Activated T-cell treated with anti-CD3 and anti-CD28 coated beads, Interleukin-2, amount 50 U/mL, for 72 hours (primary cell): ENCODE data around the gene GREB1. TPM values are rescaled to one million over a fixed set of nuclear protein-coding genes. Genes with fewer than 3 reads are reported as not detected.

Source experiments
- ATAC-seq, 2 donors: fragments of 150-1000 bp; cut with Tn5 transposase; replicated peaks in 1 of 2; 2 replicates each; pipeline ENCODE4 v1.10.0; 2021; ENCODE audit warnings: moderate library complexity in 2 of 2, mild to moderate bottlenecking in 1 of 2
- DNase-seq, 2 donors: peaks; one replicate each; pipeline ENCODE4 v3.0.0; 2021 to 2022; ENCODE audit warnings: mixed read lengths in 1 of 2
- H3K27ac Mint-ChIP-seq: one replicate; pipeline ENCODE4 v1.8.0; 2022; ENCODE audit warnings: mild to moderate bottlenecking, moderate library complexity, mixed read lengths
- H3K27me3 Mint-ChIP-seq: one replicate; pipeline ENCODE4 v1.8.0; 2022; ENCODE audit warnings: low read depth, mixed read lengths
- H3K36me3 Mint-ChIP-seq, 2 donors: one replicate each; pipeline ENCODE4 v1.8.0; 2022; ENCODE audit warnings: mixed read lengths in 2 of 2, mild to moderate bottlenecking in 1 of 2; ENCODE audit not compliant: insufficient read depth in 2 of 2
- H3K4me1 Mint-ChIP-seq: one replicate; pipeline ENCODE4 v1.8.0; 2022; ENCODE audit warnings: low read depth, mixed read lengths
- H3K4me3 Mint-ChIP-seq, 2 donors: one replicate each; pipeline ENCODE4 v1.8.0; 2022; ENCODE audit warnings: mild to moderate bottlenecking in 2 of 2, mixed read lengths in 2 of 2, moderate library complexity in 2 of 2
- H3K9me3 Mint-ChIP-seq, 2 donors: one replicate each; pipeline ENCODE4 v1.8.0; 2022; ENCODE audit warnings: mixed read lengths in 2 of 2
- total RNA-seq, 2 donors: library from RNA; stranded (reverse); gene quantifications; one replicate each; pipeline ENCODE4 v1.2.3, GENCODE V29; 2022

The GREB1 gene
- total RNA-seq, 2 donors from 2014 or later, result 2.2 to 2.4 TPM

DNA sequence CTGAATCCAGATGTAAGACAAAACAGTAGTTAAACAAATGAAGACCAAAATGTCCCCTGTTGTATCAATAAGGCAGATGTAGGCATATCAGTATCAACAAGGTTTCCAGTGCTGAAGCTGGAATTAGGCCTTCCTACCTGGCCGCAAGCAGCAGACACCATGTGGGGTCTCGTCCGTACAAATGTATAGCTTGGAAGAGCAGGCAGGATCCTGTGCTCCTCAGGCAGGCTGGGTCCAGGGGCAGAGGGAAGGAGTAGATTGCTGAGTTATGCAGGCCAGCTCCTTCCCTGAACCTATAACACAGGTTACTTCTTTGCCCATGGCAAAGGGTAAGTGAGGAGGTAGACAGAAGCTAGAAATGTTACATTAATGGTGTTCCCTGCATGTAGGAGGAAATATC lies 112.7 kb downstream of the GREB1 start:
- H3K36me3 Mint-ChIP-seq, result no peaks in the 10 kb centered on the region
- H3K27ac Mint-ChIP-seq, result no peak overlapping the region
- no peak overlapping the region for H3K4me3 Mint-ChIP-seq
- H3K4me1 Mint-ChIP-seq, result no peaks in the 10 kb centered on the region
- DNase-seq (no peak), ATAC-seq (no peak)
- peaks cover 31% of the 10 kb centered on the region for H3K27me3 Mint-ChIP-seq
- no peaks in the 10 kb centered on the region for H3K9me3 Mint-ChIP-seq

DNA sequence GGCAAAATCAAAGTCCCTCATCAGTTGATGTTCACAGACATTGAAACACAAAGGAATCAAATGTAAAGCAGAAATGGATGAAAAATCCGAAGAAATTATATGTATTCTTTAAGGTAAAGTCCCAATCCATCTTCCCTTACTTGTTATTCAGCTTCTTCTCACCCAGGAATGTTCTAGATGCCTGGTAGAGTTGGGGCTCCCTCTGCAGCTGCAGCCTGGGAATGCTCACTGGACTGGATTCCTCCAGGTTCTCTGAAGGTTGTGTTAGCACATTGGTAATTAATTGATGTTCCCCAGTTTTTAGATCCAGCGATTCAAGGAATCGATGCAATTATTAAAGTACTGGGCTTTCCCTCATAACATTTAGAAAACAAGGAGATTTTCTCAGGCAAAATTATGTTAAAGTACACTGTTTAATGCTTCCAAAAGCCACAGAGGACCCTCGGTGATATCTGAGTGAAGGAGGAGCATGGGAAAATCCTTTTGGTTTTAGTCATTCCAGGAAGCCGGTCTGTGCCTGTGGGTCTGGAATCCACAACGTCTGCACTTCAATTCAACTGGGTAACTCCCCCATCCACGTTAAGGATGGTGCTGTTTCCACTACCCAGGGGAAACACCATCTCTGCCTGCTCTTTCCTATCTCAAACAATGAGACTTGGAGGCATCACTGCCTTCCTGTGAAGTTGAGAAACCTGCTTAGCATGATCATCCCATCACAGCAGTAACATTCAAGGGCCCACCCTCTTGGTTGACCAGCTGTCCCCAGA lies 114.2 kb downstream of the GREB1 start:
- Mint-ChIP-seq H3K27me3 (peaks cover 31% of the 10 kb centered on the region), H3K36me3 (no peaks in the 10 kb centered on the region), H3K9me3 (no peaks in the 10 kb centered on the region), H3K4me1 (no peaks in the 10 kb centered on the region), H3K4me3 (no peak overlapping the region), H3K27ac (no peak overlapping the region)
- no peak for DNase-seq
- ATAC-seq, result no peak

DNA sequence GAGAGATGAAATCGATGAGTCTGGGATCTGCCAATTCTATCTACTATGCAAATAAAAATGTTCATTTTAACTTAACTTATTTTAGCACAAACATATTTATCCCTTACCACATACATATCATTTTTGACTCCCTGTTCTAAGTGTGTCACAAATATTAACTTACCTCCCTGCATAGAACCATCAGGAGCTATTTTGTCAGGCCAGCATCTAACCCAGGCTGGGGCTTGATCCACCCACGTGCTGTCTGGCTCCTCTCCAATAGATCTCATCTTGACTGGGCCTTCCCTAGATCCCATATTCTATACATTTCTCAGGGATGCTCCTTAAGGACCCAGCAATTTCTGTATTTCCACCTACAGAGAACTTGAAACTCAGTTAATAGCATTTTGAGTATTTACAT lies 115.2 kb downstream of the GREB1 start:
- Mint-ChIP-seq H3K36me3 (no peaks in the 10 kb centered on the region), H3K4me3 (no peak overlapping the region), H3K9me3 (no peaks in the 10 kb centered on the region)

DNA sequence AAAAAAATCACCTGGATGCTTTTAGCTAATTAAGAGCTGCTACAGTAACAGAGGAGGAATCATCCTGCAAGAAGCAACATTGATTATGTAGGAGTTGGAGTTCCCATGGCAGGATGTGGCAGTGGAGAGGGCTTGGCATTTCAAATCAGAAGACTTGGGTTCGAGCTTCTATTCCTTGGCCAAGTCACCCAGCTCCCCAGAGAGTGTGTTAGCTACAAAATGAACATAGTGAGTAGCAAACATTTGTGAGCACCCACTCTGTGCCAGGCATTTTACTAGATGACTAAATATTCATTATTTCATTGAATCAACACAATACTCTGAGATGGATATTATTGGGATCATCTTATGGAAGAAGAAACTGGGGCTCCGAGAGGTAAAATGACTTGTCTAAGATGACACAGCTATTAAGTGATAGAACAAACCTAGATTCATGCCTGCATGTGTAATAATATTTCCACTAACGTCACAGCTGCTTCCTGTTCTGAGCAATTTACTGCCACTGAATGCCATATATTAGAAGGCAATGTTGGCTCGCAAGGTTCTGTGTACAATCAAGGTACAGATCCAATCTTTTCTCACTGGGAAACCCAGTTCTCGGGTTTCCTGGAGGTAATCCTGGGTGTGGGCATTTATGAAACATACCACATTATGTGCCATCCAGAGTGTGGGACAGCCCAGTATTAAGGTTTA lies 118.2 kb downstream of the GREB1 start:
- Mint-ChIP-seq H3K9me3 (no peaks in the 10 kb centered on the region), H3K4me3 (no peak overlapping the region), H3K4me1 (no peaks in the 10 kb centered on the region), H3K27ac (no peak overlapping the region), H3K27me3 (peaks cover 30% of the 10 kb centered on the region), H3K36me3 (no peaks in the 10 kb centered on the region)
- DNase-seq (no peak), ATAC-seq (peak in 1 of 2 donors; percentile 26)

More for the DNA sequence above, 115.2 kb downstream of the GREB1 start:
- H3K4me1 Mint-ChIP-seq, result no peaks in the 10 kb centered on the region
- no peak for DNase-seq
- no peak overlapping the region for H3K27ac Mint-ChIP-seq
- no peak for ATAC-seq
- peaks cover 24% of the 10 kb centered on the region for H3K27me3 Mint-ChIP-seq

DNA sequence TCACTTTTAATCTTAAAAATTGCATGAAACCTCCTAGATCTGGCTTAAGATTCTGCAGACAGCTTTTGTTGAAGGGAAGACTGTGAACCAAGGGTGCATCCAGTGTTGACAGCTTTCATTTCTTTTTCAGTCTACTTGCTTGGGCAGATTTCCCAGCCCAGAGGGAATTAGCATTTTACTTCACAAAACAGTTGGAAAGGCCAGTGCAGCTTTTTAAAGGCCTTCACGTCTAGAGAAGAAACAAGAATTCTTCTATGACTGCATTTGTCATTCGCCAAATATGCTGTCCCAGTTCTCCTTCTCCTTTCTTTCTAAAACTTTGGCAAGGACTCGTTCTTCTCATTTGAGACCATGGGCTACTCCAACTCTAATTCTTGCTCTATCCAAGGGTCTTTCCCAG lies 118.7 kb downstream of the GREB1 start:
- Mint-ChIP-seq H3K9me3 (no peaks in the 10 kb centered on the region), H3K27ac (no peak overlapping the region), H3K4me3 (no peak overlapping the region), H3K4me1 (no peaks in the 10 kb centered on the region), H3K36me3 (no peaks in the 10 kb centered on the region), H3K27me3 (peaks cover 30% of the 10 kb centered on the region)
- ATAC-seq (no peak), DNase-seq (no peak)

DNA sequence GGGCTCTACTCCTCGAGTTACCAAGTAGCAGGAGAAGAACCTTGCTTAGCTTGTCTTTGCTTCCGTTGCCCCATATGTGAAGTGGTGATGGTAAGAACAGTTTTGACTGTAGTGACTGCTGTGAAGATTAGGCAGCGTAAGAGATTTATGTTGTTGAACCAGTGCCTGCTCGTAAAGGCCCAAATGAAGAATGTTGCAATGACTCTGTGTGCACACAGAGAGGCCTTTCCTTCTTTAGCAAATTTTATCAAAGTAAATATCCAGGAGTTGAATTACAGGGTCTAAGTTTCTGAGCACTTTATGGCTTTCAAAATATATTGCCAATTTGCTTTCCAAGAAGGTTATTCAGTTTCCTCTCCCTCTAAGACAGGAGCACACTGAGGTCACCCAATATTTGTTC lies 121.7 kb downstream of the GREB1 start:
- Mint-ChIP-seq H3K9me3 (no peaks in the 10 kb centered on the region), H3K36me3 (no peaks in the 10 kb centered on the region), H3K4me3 (no peak overlapping the region), H3K27me3 (peaks cover 9% of the 10 kb centered on the region), H3K27ac (no peak overlapping the region), H3K4me1 (no peaks in the 10 kb centered on the region)
- ATAC-seq (no peak), DNase-seq (no peak)

DNA sequence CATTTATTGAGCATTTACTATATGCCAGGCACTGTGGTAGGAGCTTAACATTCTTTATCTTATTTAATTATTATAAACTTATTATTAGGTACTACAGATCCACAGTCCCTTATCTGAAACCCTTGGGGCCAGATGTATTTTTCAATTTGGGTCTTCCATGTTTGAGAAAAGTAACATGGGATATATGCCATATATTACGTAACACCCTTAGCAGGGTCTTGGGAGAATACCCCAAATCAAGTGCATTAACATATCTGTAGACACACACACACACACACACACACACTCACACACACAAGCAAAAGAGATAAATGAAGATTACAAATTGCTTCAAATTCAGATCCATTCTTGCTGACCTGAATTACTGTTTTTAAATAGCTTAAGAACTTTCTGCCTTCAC lies 122.4 kb downstream of the GREB1 start:
- no peak overlapping the region for H3K27ac Mint-ChIP-seq
- no peaks in the 10 kb centered on the region for H3K9me3 Mint-ChIP-seq
- no peak overlapping the region for H3K4me3 Mint-ChIP-seq
- H3K27me3 Mint-ChIP-seq, result peaks cover 13% of the 10 kb centered on the region
- no peaks in the 10 kb centered on the region for H3K4me1 Mint-ChIP-seq
- DNase-seq (no peak), ATAC-seq (no peak)
- H3K36me3 Mint-ChIP-seq, result no peaks in the 10 kb centered on the region

DNA sequence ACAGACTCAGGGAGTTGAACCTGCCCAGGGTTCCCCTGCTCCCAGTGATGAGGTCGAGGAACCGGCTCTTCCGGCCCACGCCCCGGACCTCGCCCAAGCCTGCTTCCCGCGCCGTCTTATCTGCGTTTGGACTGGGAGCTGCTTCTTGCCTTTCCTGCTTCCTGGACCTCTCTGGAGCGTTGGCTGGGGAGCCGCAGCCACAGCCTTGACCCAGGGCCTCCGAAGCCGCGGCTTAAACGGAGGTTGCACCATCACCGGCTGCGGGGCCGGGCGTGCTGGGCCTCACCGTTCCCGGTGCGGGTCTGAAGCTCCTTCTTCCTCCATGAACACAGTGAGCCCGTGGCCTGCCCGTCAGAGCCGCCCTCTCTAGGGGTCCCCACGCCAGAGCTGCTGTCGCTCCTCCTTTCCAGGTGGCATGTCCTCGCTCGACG lies 122.8 kb downstream of the GREB1 start:
- no peaks in the 10 kb centered on the region for H3K9me3 Mint-ChIP-seq
- no peak for ATAC-seq
- H3K4me1 Mint-ChIP-seq, result no peaks in the 10 kb centered on the region
- H3K27ac Mint-ChIP-seq, result no peak overlapping the region
- no peaks in the 10 kb centered on the region for H3K36me3 Mint-ChIP-seq
- H3K4me3 Mint-ChIP-seq, result no peak overlapping the region
- no peak for DNase-seq
- peaks cover 16% of the 10 kb centered on the region for H3K27me3 Mint-ChIP-seq

DNA sequence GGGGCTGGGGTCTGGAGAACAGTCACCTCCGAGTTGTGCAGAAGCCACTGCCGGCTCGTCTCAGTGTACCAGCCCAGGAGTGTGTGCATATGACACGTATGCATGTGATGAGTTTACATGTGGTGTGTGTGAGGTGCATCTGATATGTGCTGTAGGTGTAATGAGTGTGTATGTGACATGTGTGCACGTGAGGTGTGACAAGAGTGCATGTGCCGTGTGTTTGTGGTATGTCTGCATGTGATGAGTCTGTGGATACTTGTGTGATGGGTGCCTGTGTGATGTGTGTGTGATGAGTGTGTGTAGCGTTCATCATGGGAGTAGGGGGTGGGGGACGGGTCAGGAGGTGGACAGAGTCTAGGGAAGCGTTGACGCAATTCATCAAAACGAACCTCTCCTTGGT lies 123.3 kb downstream of the GREB1 start:
- H3K27ac Mint-ChIP-seq, result no peak overlapping the region
- no peak for DNase-seq
- H3K4me1 Mint-ChIP-seq, result no peaks in the 10 kb centered on the region
- no peak for ATAC-seq
- H3K9me3 Mint-ChIP-seq, result no peaks in the 10 kb centered on the region
- H3K4me3 Mint-ChIP-seq, result no peak overlapping the region
- H3K36me3 Mint-ChIP-seq, result peaks cover 1 to 3% of the 10 kb centered on the region in 2 donors
- H3K27me3 Mint-ChIP-seq, result peaks cover 16% of the 10 kb centered on the region

DNA sequence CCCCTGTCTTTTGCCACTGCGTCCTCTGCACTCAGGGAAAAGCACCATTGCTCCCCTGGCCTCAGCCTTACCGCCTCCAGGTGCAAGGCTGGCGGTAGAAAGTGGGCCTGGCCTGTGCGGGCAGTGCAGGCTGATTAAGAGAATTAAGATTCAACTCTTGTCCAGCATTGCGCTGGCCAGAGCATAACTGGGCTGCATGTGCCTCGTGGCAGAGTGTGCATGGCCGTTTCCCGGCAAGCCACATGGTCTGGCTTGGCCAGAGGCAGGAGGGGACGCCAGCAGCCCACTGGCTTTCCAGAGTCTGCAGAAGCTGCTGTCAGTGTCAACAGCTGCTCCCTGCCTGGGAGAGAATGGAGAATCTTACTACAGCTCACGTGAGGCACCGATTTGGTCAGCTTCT lies 123.8 kb downstream of the GREB1 start:
- Mint-ChIP-seq H3K4me3 (no peak overlapping the region), H3K9me3 (peaks cover 0 to under 1% of the 10 kb centered on the region in 2 donors), H3K27me3 (peaks cover 16% of the 10 kb centered on the region), H3K36me3 (peaks cover 2 to 5% of the 10 kb centered on the region in 2 donors), H3K4me1 (no peaks in the 10 kb centered on the region), H3K27ac (no peak overlapping the region)
- DNase-seq (no peak), ATAC-seq (no peak)

DNA sequence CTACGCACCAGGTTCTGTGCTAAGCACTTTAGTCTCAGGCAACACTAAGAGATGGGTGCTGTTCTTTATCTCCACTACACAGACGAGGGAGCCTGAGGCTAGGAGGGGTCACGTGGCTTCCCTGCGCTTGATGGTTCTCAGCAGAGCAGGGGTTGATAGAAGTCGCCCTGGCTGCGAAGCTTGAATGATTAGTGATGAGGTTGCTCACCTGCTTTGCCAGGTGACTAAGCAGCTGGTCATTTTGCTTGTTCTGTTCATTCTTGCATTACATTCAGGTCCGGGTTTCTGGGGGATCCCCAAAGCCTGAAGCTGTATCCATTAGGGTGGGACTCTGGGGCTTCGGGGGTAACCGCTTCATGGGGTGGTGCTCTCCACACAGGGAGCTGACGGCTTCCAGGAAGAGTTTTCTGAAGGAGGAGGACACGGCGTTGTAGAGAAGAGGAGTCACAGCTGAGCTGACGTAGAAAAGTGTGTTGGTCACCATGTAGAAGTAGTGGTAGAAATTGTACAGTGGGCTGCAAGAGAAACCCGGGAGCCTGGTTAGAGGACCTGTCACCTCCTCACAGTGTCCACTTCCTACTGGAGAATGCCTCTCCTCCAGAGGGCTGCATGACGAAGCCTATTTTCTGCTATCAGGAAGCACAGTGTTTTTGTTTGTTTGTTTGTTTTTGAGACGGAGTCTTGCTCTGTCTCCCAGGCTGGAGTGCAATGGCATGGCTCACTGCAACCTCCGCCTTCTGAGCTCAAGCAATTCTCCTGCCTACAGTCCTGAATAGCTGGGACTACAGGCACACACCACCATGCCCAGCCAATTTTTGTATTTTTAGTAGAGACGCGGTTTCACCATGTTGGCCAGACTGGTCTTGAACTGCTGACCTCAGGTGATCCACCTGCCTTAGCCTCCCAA lies 124.6 kb downstream of the GREB1 start:
- no peak for DNase-seq
- Mint-ChIP-seq H3K9me3 (peaks cover 2 to 3% of the 10 kb centered on the region in 2 donors), H3K4me1 (no peaks in the 10 kb centered on the region), H3K27ac (no peak overlapping the region), H3K27me3 (peaks cover 16% of the 10 kb centered on the region), H3K4me3 (no peak overlapping the region), H3K36me3 (peaks cover 2 to 5% of the 10 kb centered on the region in 2 donors)
- no peak for ATAC-seq

DNA sequence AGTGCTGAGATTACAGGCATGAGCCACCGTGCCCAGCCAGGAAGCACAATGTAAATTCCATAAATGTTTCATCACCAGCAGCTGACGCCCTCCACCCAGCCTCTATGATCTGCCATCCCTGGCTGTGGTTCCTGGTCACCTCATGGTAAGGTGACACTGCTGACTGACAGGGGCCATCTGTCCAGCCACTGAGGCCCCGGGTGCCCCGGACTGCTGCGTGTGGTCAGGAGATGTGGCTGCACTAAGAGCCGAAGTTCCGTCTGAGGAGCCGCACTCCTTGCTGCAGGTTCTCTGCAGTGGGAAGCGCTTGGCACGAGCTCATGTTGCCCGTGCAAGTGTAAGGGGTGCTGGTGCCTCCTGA lies 125.2 kb downstream of the GREB1 start:
- Mint-ChIP-seq H3K9me3 (peaks cover 2 to 3% of the 10 kb centered on the region in 2 donors), H3K36me3 (peaks cover 3 to 5% of the 10 kb centered on the region in 2 donors), H3K27ac (no peak overlapping the region), H3K4me3 (no peak overlapping the region), H3K27me3 (peaks cover 16% of the 10 kb centered on the region), H3K4me1 (no peaks in the 10 kb centered on the region)
- ATAC-seq (no peak), DNase-seq (no peak)

DNA sequence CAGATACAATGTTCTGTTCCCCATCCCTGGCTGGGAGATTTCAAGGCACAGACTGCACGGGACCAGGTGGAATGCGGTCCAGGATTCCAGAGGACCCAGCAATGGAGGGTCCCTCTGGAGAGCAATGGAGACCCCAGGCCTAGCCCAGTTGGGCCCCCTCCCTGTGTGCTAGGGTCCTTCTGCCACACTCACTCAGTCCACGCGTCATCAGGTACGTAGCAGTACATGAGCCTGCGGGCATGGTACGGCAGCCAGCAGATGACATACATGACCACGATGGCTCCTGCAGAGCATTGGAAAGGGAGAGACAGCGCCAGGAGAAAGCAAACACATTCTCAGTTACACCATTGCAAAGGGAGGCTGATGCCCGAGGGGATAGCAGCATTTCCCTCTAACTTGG lies 126.0 kb downstream of the GREB1 start:
- Mint-ChIP-seq H3K9me3 (peaks cover 2 to 3% of the 10 kb centered on the region in 2 donors), H3K4me3 (no peak overlapping the region), H3K36me3 (peaks cover 3 to 5% of the 10 kb centered on the region in 2 donors), H3K27me3 (peaks cover 16% of the 10 kb centered on the region), H3K4me1 (no peaks in the 10 kb centered on the region), H3K27ac (no peak overlapping the region)
- ATAC-seq (no peak), DNase-seq (no peak)
